Fibroblast of lung (primary cell): ENCODE measurements around the gene TPSG1.

Experiments
- EZH2 ChIP-seq: IDR thresholded peaks from 2 replicates; pipeline ENCODE4 v1.5.1; 2012; ENCODE audit warnings: low read length, control low read depth, mild to moderate bottlenecking; ENCODE audit errors: missing control alignments
- TF ChIP-seq, protein P1 (sequence below), 2 donors: IDR thresholded peaks in 1 of 2; conservative IDR thresholded peaks in 1 of 2; 1 replicate in 1 of 2; 2 replicates in 1 of 2; pipeline ENCODE4 v1.5.1; 2011 to 2012; ENCODE audit warnings: low read length in 2 of 2, control low read depth in 1 of 2, inconsistent platforms in 1 of 2, low read depth in 1 of 2, mild to moderate bottlenecking in 1 of 2

DNA sequence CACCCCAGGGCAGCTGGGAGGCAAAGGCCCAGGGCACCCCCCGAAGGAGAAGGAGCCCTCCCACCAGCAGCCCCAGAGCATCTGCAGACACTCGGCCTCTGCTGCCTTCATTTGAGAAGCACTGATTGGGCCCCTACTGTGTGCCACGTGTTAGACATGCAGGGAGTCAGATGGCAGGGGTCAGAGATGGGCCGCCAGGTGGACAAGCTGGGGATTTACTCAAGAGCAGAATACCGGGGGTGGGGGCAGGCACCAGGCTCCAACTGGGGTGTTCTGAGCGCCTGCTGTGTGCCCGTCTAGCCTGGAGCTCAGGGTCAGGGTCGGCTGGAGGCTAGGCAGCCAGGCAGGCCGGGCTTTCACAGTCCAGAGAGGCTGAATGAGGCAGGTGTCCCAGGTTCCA, 18.7 kb downstream of the TPSG1 start:
- TF ChIP-seq EZH2: no peak
- TF ChIP-seq, protein P1, sequence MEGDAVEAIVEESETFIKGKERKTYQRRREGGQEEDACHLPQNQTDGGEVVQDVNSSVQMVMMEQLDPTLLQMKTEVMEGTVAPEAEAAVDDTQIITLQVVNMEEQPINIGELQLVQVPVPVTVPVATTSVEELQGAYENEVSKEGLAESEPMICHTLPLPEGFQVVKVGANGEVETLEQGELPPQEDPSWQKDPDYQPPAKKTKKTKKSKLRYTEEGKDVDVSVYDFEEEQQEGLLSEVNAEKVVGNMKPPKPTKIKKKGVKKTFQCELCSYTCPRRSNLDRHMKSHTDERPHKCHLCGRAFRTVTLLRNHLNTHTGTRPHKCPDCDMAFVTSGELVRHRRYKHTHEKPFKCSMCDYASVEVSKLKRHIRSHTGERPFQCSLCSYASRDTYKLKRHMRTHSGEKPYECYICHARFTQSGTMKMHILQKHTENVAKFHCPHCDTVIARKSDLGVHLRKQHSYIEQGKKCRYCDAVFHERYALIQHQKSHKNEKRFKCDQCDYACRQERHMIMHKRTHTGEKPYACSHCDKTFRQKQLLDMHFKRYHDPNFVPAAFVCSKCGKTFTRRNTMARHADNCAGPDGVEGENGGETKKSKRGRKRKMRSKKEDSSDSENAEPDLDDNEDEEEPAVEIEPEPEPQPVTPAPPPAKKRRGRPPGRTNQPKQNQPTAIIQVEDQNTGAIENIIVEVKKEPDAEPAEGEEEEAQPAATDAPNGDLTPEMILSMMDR (conservative IDR thresholded peaks at IDR 0.05 in 1 of 2, IDR thresholded peaks at IDR 0.05 in 1 of 2; ENCODE audit: low read depth in 1 of 2, low read length in 2 of 2): no peak
